ES-I3 (cell line): ENCODE measurements around the gene C4orf36.

Experiments
- H3K36me3 ChIP-seq: 2 replicates; pipeline ENCODE4 v1.6.1; 2013; ENCODE audit warnings: mild to moderate bottlenecking, low read length, control low read depth, moderate library complexity; ENCODE audit not compliant: insufficient read depth
- H3K4me1 ChIP-seq: 2 replicates; pipeline ENCODE4 v1.6.1; 2013; ENCODE audit warnings: mild to moderate bottlenecking, control low read depth, low read length; ENCODE audit not compliant: insufficient read depth
- H3K9ac ChIP-seq: 2 replicates; pipeline ENCODE4 v1.6.1; 2013; ENCODE audit warnings: low read depth, mild to moderate bottlenecking, low read length, moderate library complexity
- H3K9me3 ChIP-seq: 2 replicates; pipeline ENCODE4 v1.6.1; 2013; ENCODE audit warnings: mild to moderate bottlenecking, low read length, moderate library complexity; ENCODE audit not compliant: control insufficient read depth, insufficient read depth

The C4orf36 gene

DNA sequence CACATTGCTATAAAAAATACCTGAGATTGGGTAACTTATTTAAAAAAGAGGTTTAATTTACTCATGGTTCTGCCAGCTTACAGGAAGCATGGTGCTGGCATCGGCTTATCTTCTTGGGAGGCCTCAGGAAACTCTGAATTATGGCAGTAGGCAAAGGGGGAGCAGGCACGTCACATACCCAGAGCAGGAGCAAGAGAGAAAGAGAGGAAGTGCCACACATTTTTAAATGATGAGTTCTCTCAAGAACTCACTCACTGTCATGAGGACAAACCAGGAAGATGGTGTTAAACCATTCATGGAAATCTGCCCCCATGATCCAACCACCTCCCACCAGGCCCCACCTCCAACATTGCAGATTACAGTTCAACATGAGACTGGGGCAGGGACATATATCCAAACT, 32.6 kb upstream of the C4orf36 start:
- Histone ChIP-seq H3K4me1 (no peaks in the 10 kb centered on the region; the same call in 1 of the 2 replicates), H3K9ac (no peak overlapping the region), H3K36me3 (no peaks in the 10 kb centered on the region)

DNA sequence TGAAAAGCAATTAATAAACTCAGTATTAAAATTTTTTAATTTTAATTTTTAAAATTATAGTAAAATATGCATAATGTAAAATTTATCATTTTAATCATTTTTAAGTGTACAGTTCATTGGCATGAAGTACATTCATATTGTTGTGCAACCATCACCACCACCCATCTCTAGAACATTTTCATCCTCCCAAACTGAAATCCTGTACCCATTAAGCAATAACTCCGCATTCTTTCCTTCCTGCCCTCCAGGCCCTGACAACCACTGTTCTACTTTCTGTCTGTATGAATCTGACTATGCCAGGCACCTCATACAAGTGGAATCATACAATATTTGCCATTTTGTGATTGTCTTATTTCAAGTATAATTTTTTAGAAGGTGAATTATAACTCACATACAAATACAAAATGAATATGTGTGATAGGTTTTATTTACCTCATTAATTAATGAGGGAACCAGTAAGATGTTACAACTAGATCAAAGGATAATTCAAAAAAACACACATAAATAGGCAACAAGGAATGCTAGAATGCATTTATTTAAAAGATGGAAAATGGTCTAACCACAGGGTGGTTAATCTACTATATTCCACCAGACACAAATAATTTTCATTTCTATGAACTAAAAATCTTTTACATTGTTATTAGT, 29.5 kb upstream of the C4orf36 start:
- Histone ChIP-seq H3K9ac (no peak overlapping the region), H3K4me1 (no peaks in the 10 kb centered on the region), H3K36me3 (no peaks in the 10 kb centered on the region), H3K9me3 (no peaks in the 10 kb centered on the region; the same call in 1 of the 2 replicates)

More for the DNA sequence above, 32.6 kb upstream of the C4orf36 start:
- no peaks in the 10 kb centered on the region; the same call in 1 of the 2 replicates for H3K9me3 ChIP-seq

DNA sequence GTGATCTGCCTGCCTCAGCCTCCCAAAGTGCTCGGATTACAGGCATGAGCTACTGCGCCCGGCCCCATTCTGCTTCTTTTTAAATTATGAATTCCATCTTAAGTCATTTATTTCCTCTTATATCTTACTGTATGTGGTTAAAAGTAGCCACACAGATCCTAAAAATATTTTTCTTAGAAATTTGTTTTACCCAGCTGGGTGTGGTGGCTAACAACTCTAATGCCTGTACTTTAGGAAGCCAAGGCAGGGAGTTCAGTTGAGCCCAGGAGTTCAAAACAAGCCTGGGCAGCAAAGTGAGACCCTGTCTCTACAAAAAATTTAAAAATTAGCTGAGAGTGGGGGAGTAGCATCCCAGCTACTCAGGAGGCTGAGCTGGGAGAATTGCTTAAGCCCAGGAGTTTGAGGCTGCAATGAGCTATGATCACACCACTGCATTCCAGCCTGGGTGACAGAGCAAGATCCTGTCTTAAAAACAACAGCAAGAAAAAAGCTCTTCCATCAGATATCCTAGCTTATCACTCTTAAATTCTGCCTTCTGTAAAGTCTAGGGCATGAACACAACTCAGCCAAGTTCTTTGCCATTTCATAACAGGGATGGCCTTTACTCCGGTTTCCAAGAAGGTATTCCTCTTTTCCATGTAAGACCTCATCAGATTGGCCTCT, 27.5 kb upstream of the C4orf36 start:
- Histone ChIP-seq H3K4me1 (no peaks in the 10 kb centered on the region), H3K36me3 (no peaks in the 10 kb centered on the region), H3K9me3 (no peaks in the 10 kb centered on the region; the same call in 1 of the 2 replicates), H3K9ac (no peak overlapping the region)

DNA sequence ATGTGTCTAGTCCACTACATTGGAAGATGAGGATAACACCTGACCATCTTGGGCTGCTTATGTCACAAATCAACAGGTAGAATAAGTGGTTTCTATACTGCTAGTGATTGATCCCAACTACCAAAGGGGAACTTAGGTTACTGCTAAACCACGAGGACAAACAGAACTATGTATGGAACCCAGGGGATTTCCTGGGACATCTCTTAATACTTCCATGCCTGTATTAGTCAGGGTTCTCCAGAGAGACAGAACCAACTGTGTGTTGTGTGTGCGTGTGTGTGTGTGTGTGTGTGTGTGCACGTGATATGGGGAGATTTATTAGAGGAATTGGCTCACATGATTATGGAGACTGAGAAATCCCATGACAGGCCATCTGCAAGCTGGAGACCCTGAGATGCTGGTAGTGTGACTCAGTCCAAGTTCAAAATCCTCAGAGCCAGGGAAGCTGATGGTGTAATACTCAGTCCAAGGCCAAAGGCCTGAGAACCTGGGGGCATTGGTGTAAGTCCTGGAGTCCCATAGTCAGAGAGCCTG, 26.4 kb upstream of the C4orf36 start:
- Histone ChIP-seq H3K36me3 (no peaks in the 10 kb centered on the region), H3K9me3 (no peaks in the 10 kb centered on the region; the same call in 1 of the 2 replicates), H3K4me1 (no peaks in the 10 kb centered on the region), H3K9ac (no peak overlapping the region)

DNA sequence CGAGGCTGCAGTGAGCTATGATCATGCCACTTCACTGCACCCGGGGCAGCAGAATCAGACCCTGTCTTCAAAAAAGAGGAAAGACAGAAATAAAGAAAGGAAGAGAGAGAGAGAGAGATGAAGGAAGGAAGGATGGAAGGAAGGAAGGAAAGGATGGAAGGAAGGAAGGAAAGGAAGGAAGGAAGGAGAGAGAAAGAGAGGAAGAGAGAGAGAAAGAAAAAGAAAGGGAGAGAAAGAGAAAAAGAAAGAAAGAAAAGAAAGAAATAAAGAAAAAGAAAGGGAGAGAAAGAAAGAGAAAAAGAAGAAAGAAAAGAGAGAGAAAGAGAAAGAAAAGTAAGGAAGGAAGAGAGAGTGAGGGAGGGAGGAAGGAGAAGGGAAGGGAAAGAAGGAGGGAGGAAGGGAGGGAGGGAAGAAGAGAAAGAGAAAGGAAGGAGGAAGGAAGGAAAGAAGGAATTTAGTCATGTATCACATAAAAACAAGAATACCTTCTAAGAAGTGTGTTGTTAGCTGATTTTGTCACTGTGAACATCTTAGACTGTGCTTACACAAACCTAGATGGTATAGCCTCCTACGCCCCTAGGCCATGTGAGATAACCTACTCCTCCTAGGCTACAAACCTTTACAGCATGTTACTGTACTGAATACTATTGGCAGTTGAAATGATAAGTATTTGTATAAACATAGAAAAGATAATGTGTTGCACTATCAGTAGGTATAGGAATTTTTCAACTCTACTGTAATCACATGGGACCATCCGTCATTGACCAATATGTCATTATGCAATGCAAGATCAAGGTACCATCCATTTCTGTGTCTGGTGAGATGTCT, 25.2 kb upstream of the C4orf36 start:
- Histone ChIP-seq H3K4me1 (no peaks in the 10 kb centered on the region), H3K9ac (no peak overlapping the region), H3K36me3 (no peaks in the 10 kb centered on the region), H3K9me3 (no peaks in the 10 kb centered on the region; the same call in 1 of the 2 replicates)

DNA sequence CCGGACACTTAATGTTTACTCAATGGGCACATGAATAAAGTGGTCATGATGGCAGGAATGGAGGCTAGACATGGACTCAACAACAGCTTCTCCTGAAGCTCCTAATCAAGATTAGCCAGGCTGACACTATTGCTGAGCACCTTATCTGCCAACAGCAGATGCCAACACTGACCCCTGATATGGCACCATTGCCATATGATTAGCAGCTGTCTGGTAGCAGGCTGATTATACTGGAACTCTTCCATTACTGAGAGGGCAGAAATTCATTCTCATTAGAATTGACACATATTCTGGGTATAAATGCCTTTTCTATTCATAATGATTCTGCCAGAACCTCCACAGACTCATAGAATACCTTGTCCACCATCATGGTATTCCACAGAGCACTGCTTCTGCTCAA, 24.2 kb upstream of the C4orf36 start:
- Histone ChIP-seq H3K36me3 (no peaks in the 10 kb centered on the region), H3K4me1 (no peaks in the 10 kb centered on the region)

DNA sequence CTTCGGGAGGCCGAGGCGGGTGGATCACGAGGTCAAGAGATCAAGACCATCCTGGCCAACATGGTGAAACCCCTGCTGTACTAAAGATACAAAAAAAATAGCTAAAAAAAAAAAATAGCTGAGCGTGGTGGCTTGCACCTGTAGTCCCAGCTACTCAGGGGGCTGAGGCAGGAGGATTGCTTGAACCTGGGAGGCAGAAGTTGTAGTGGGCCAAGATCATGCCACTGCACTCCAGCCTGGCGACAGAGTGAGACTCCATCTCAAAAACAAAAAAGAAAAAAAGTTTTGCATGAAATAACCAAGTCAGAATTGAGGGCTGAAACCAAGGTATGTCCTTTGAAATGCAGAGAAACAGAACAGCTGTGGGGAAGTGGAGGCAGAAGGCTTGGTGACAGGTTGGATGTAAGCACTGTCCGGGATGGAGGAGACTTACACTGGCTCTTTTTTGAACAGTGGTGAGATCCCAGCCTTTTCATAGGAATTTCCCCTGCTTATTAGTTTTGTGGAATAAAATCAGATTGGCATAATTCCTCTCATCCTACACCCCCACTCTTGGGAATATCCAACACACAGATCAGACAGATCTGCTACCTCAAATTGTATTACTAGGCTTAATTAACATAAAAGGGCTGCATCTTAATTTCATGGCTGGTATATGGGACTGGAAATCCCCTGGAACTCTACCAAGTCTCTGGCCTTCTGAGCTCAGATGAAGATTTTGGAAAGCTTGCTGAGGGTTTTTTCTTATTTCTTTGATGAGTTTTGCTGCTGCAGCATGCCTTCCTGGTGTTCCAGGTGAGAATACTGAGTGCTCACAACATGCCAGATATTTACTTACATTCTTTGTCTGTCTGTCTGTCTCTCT, 18.8 kb upstream of the C4orf36 start:
- H3K36me3 ChIP-seq: no peaks in the 10 kb centered on the region
- H3K9me3 ChIP-seq: no peaks in the 10 kb centered on the region
- H3K9ac ChIP-seq: no peak overlapping the region
- peaks cover 3% of the 10 kb centered on the region; the same call in 1 of the 2 replicates for H3K4me1 ChIP-seq

More for the DNA sequence above, 24.2 kb upstream of the C4orf36 start:
- Histone ChIP-seq H3K9ac (no peak overlapping the region), H3K9me3 (no peaks in the 10 kb centered on the region; the same call in 1 of the 2 replicates)

DNA sequence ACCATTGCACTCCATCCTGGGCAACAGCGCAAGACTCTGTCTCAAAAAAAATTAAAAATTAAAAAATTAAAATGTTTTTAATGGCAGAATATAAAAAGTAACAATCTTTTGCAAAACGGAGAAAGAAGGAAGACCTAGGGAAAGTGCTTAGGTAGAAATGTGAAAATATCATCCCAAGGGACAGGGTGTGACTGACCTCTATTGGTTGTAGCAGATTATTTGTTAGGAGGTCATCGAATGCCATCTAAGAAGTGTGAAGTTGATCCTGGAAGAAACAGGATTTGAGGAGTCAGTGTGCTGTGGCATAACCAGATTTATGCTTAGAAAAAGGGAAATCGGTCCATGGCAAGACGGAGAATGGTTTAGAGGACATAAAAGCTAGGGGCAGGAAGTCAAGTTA, 18.1 kb upstream of the C4orf36 start:
- Histone ChIP-seq H3K36me3 (no peaks in the 10 kb centered on the region), H3K4me1 (peaks cover 3% of the 10 kb centered on the region; the same call in 1 of the 2 replicates), H3K9me3 (no peaks in the 10 kb centered on the region), H3K9ac (no peak overlapping the region)

DNA sequence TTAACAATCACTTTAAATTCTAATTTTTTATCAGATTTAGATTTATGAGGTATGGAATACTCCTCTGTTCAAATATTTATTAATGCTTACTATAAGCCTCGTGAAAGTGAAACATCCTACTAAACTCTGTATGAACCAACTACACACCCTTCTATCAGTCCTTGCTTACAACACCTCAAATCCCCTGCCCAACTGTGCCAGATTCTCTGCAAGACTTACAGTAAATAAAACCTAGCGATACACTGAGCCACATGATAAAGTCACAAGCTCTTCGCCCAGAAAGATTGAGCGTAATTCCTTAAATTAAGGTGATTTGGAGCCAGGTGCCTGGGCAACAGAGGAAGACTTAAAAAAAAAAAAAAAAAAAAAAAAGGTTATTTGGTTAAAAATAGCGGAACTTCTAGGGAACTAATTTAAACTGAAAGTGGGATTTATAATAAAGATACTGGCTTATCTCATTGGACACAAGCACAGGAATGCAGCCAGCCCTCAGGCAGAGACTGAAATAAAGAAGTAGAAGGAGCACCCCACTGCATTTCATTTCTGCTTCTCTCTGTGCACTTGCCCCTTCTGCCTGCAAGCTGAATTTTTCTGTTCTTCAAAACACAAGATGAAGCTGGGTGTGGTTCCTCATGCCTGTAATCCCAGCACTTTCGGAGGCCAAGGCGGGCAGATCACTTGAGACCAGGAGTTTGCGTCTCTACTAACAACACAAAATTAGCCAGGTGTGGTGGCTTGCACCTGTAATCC, 17.5 kb upstream of the C4orf36 start:
- no peaks in the 10 kb centered on the region for H3K9me3 ChIP-seq
- peaks cover 3% of the 10 kb centered on the region; the same call in 1 of the 2 replicates for H3K4me1 ChIP-seq
- no peak overlapping the region for H3K9ac ChIP-seq
- H3K36me3 ChIP-seq: no peaks in the 10 kb centered on the region

DNA sequence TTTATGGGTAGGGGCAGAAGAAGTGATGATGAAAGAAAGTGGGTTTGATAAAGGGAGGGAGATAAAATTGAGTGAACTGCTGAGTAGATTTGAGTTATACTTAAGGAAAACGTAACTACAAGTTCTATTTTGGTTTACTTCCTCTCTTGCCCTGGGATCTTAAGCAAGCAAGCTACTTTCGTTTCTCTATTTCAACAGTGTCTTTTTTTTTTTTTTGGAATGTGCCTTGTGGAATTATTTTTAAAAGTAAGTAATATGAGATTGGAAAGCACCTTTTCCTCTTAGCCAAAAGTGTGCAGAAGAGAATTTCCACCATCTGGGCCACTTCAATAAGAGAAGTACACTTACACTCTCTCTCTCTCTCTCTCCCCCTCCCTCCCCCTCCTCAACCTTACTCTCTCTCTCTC, 16.0 kb upstream of the C4orf36 start:
- H3K36me3 ChIP-seq: no peaks in the 10 kb centered on the region
- H3K9me3 ChIP-seq: no peaks in the 10 kb centered on the region
- H3K9ac ChIP-seq: no peak overlapping the region
- peaks cover 3% of the 10 kb centered on the region; the same call in 1 of the 2 replicates for H3K4me1 ChIP-seq

DNA sequence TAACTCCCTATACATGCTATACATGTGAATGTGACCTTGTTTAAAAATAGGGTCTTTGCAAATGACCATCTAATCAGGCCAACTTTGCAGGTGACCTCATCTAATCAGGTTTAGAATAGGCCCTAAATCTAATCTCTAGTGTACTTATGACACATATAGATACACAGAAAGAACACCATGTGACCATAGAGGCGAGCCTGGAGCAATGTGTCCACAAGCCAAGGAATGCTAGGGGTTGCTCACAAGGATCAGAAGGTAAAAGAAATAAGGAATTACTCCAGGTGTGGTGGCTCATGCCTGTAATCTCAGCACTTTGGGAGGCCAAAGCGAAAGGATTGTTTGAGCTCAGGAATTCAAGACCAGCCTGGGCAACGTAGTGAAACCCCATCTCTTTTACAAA, 9.6 kb upstream of the C4orf36 start:
- Histone ChIP-seq H3K9me3 (no peaks in the 10 kb centered on the region), H3K4me1 (no peaks in the 10 kb centered on the region), H3K9ac (no peak overlapping the region), H3K36me3 (no peaks in the 10 kb centered on the region)

DNA sequence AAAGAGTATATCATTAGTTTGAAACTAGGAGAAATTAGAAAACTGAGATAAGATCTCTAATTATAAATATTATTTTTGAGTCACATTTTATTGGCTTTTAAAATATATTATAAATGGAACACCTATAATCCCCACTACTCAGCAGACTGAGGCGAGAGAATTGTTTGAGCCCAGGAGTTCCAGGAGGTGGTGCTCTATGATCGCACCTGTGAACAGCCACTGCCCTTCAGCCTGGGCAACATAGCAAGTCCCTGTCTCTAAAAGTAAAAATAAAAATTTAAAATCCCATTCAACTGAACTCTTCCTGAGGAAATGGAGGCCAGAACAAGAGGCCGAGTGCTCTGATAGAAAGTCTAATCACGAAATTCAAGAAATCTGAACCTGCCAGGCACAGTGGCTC, 6.3 kb upstream of the C4orf36 start:
- Histone ChIP-seq H3K36me3 (no peaks in the 10 kb centered on the region), H3K9me3 (no peaks in the 10 kb centered on the region), H3K9ac (no peak overlapping the region), H3K4me1 (no peaks in the 10 kb centered on the region)

DNA sequence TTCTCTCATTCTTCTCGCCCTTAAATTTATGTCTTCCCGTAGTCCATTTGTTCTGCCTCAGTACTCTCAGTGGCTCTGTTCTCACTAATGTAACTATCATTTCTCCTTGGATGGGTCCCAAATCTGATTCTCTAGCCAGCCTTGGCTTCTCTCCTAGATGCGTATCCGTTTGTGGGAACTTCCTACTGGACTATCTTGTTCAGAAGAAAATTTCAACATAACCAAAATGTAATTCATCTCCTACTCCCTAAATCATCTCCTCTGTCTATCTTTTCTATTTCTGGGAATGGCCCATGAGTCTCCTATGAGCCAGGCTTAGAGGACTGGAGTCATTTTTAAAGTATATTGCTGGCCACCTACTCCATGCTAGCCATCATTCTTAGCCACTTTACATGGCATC, 4.4 kb upstream of the C4orf36 start:
- H3K4me1 ChIP-seq: no peaks in the 10 kb centered on the region

More for the DNA sequence above, 4.4 kb upstream of the C4orf36 start:
- no peaks in the 10 kb centered on the region for H3K9me3 ChIP-seq
- no peaks in the 10 kb centered on the region for H3K36me3 ChIP-seq
- H3K9ac ChIP-seq: no peak overlapping the region
